ENCODE measurements around the gene DDX20. TPM values are rescaled to one million over a fixed set of nuclear protein-coding genes. Genes with fewer than 3 reads are reported as not detected.

The DDX20 gene
- total RNA-seq, 2 donors from 2014 or later: 15.9 to 33.9 TPM

GRCh38 chr1:111716333-111716732 lies 39.4 kb upstream of the DDX20 start:
- no peaks in the 10 kb centered on the region for H3K36me3 ChIP-seq
- 45% methylated on average over 3 of the region's 3 CpGs for WGBS
- no peak overlapping the region for H3K27ac ChIP-seq
- H3K4me3 ChIP-seq: no peak overlapping the region
- H3K4me1 ChIP-seq (replicated peaks): no peaks in the 10 kb centered on the region
- TF ChIP-seq CTCF (IDR thresholded peaks at IDR 0.05): no peak
- no peak for TF ChIP-seq POLR2AphosphoS5 (IDR thresholded peaks at IDR 0.05)
- no peak for TF ChIP-seq POLR2A (IDR thresholded peaks at IDR 0.05)
- DNase-seq (ENCODE audit: low spot score): no peak
- intact Hi-C loops (cut with DNase I): loop anchor here (5.0 kb wide), 1 partner anchor 41 kb away; the partner anchor contains the start of gene DDX20
- H3K9me3 ChIP-seq: no peaks in the 10 kb centered on the region
- H3K27me3 ChIP-seq (replicated peaks; ENCODE audit: insufficient read depth): no peaks in the 10 kb centered on the region

DNA sequence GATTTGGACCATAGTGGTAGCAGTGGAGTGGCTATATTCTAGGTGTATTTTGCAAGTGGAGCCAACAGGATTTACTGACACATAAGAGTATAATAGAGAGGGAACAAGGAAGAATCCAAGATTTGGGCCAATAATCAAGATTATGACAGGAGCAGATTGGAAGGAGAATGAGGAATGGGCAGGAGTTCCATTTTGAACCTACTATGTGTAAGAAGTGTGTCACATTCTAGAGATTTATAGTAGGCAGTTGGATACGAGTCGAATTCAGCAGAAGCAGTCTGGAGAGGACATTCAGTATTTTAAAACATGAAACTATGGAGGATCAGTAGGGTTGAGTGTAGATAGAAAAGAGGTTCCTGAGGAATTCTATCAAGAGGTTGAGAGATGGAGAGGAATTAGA lies 38.3 kb upstream of the DDX20 start:
- TF ChIP-seq POLR2A (IDR thresholded peaks at IDR 0.05) (no peak), CTCF (IDR thresholded peaks at IDR 0.05) (no peak), POLR2AphosphoS5 (IDR thresholded peaks at IDR 0.05) (no peak)
- H3K4me1 ChIP-seq (replicated peaks): no peaks in the 10 kb centered on the region
- no peak overlapping the region for H3K27ac ChIP-seq
- no peaks in the 10 kb centered on the region for H3K36me3 ChIP-seq
- no peaks in the 10 kb centered on the region for H3K9me3 ChIP-seq
- no peaks in the 10 kb centered on the region for H3K27me3 ChIP-seq (replicated peaks; ENCODE audit: insufficient read depth)
- intact Hi-C loops (cut with DNase I): loop anchor here (5.0 kb wide), 1 partner anchor 40 kb away; the partner anchor contains the start of gene DDX20
- DNase-seq (ENCODE audit: low spot score): no peak
- H3K4me3 ChIP-seq: no peak overlapping the region
- 94% methylated on average over 2 of the region's 2 CpGs for WGBS

GRCh38 chr1:111719135-111719534 lies 36.6 kb upstream of the DDX20 start:
- no peaks in the 10 kb centered on the region for H3K4me1 ChIP-seq (replicated peaks)
- 97% methylated on average over 5 of the region's 5 CpGs for WGBS
- no peak for DNase-seq (ENCODE audit: low spot score)
- no peaks in the 10 kb centered on the region for H3K27me3 ChIP-seq (replicated peaks; ENCODE audit: insufficient read depth)
- intact Hi-C loops (cut with DNase I): loop anchor here (5.0 kb wide), 1 partner anchor 38 kb away; the partner anchor contains the start of gene DDX20
- H3K27ac ChIP-seq: no peak overlapping the region
- no peak overlapping the region for H3K4me3 ChIP-seq
- TF ChIP-seq CTCF (IDR thresholded peaks at IDR 0.05): no peak
- no peaks in the 10 kb centered on the region for H3K9me3 ChIP-seq
- no peaks in the 10 kb centered on the region for H3K36me3 ChIP-seq

- Histone ChIP-seq H3K27me3 (replicated peaks; ENCODE audit: insufficient read depth) (no peaks in the 10 kb centered on the region), H3K4me1 (replicated peaks) (no peaks in the 10 kb centered on the region), H3K9me3 (no peaks in the 10 kb centered on the region), H3K36me3 (no peaks in the 10 kb centered on the region), H3K4me3 (no peak overlapping the region), H3K27ac (no peak overlapping the region)
- intact Hi-C loops (cut with DNase I): loop anchor here (5.0 kb wide), 1 partner anchor 38 kb away; the partner anchor contains the start of gene DDX20
- DNase-seq (ENCODE audit: low spot score): no peak
- TF ChIP-seq POLR2AphosphoS5 (IDR thresholded peaks at IDR 0.05): no peak
- no peak for TF ChIP-seq POLR2A (IDR thresholded peaks at IDR 0.05)
- TF ChIP-seq CTCF (IDR thresholded peaks at IDR 0.05): no peak
- 47% methylated on average over 4 of the region's 4 CpGs for WGBS
These were observed 36.0 kb upstream of the DDX20 start for GRCh38 chr1:111719674-111720132.

DNA sequence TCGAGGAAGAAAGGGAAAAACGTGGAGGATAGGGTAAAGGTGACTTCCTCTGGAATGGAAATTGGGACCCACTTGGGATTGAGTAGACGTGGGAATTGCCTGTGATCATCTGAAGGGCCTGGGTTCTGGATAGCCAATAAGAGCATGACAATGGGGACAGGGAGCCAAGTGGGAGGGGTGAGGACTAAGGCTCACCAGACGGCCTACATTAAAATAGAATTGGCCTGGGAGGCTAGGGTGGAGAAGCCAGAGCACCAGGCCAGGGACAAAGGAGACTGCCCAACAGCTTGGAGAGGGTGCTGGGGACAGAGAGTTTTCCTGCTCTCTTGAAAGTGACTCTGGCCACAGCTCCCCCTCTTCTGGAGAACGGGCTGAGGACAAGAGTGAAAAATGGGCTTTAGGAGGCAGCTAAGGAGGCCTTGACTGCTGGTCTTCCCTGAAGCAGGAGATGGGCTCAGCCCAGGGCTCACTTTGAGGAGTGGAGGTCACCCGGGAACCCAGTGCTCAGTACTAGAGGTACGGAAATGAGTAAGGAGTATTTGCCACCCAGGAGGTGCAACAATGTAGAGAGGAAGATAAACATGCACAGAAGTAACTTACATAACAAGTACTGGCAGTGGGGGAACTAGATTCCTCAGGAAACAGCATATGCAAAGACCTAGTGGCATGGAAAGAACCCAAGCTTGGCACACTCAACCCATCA lies 35.3 kb upstream of the DDX20 start:
- H3K27ac ChIP-seq: no peak overlapping the region
- intact Hi-C loops (cut with DNase I): no loop called here
- WGBS: 53% methylated on average over 7 of the region's 7 CpGs

More for the DNA sequence above, 35.3 kb upstream of the DDX20 start:
- no peaks in the 10 kb centered on the region for H3K27me3 ChIP-seq (replicated peaks; ENCODE audit: insufficient read depth)
- H3K4me1 ChIP-seq (replicated peaks): no peaks in the 10 kb centered on the region
- no peaks in the 10 kb centered on the region for H3K36me3 ChIP-seq
- no peak overlapping the region for H3K4me3 ChIP-seq
- no peak for DNase-seq (ENCODE audit: low spot score)
- TF ChIP-seq CTCF (IDR thresholded peaks at IDR 0.05) (no peak), POLR2A (IDR thresholded peaks at IDR 0.05) (no peak), POLR2AphosphoS5 (IDR thresholded peaks at IDR 0.05) (no peak)
- no peaks in the 10 kb centered on the region for H3K9me3 ChIP-seq
